SK-N-MC (cell line): ENCODE results near the gene LMBR1L.
"Not testable (repeated sequence)": the region's sequence is repeated elsewhere in the genome, so short reads cannot be mapped to it uniquely, and the experiment has no call there.

ENCODE experiments used
- EZH2 ChIP-seq: fragments of 200-600 bp; sonication (generic); IDR thresholded peaks from one replicate; pipeline ENCODE4 v1.6.1; 2017; ENCODE audit warnings: antibody characterized with exemption
- FOXP2 ChIP-seq: optimal IDR thresholded peaks from 2 replicates; pipeline ENCODE3; 2011; ENCODE audit warnings: mild to moderate bottlenecking, moderate library complexity; ENCODE audit not compliant: insufficient read depth; ENCODE audit errors: extremely low read length, control extremely low read depth
- POLR2AphosphoS5 ChIP-seq: IDR thresholded peaks from 2 replicates; pipeline ENCODE4 v1.6.1; 2012; ENCODE audit warnings: mild to moderate bottlenecking, low read depth, low read length, borderline replicate concordance

GRCh38 chr12:49061916-49062315 lies 48.7 kb downstream of the LMBR1L start:
- not testable (repeated sequence) for TF ChIP-seq EZH2, POLR2AphosphoS5, FOXP2
